Heart right ventricle (tissue), 16 donors: ENCODE results near the gene C5orf15. TPM values are rescaled to one million over a fixed set of nuclear protein-coding genes. Genes with fewer than 3 reads are reported as not detected.

Source experiments
- ATAC-seq, 8 donors: fragments of 200-7000 bp; cut with Tn5 transposase; one replicate each; pipeline ENCODE4 v1.9.1; 2020; ENCODE audit warnings: mild to moderate bottlenecking in 8 of 8, moderate library complexity in 8 of 8, moderate number of reproducible peaks in 1 of 8
- DNase-seq, 2 donors: peaks; one replicate each; pipeline ENCODE4 v3.0.0-alpha.2; 2020
- H3K27ac ChIP-seq, 10 donors: fragments of 200-600 bp; sonication (generic) in 2 of 10; one replicate each; pipeline versions ENCODE4 v1.5.0 to v1.8.0; 2020 to 2022; ENCODE audit warnings: mild to moderate bottlenecking in 3 of 10
- H3K27me3 ChIP-seq, 7 donors: fragments of 200-600 bp; one replicate each; pipeline ENCODE4 v1.8.0; 2021 to 2022; ENCODE audit warnings: mild to moderate bottlenecking in 2 of 7
- H3K36me3 ChIP-seq, 9 donors: fragments of 200-600 bp; sonication (generic) in 1 of 9; one replicate each; pipeline versions ENCODE4 v1.5.0 to v1.8.0; 2020 to 2022; ENCODE audit warnings: mild to moderate bottlenecking in 2 of 9
- H3K4me1 ChIP-seq, 9 donors: fragments of 200-600 bp; sonication (generic) in 1 of 9; one replicate each; pipeline versions ENCODE4 v1.5.0 to v1.8.0; 2020 to 2022; ENCODE audit warnings: mild to moderate bottlenecking in 4 of 9
- H3K4me3 ChIP-seq, 10 donors: fragments of 200-600 bp; sonication (generic) in 2 of 10; one replicate each; pipeline versions ENCODE4 v1.5.0 to v1.8.0; 2020 to 2022; ENCODE audit warnings: mild to moderate bottlenecking in 7 of 10, moderate library complexity in 2 of 10
- H3K9me3 ChIP-seq, 11 donors: fragments of 200-600 bp in 10 of 11; sonication (generic) in 2 of 11; one replicate each; pipeline versions ENCODE4 v1.5.0 to v1.8.0; 2013 to 2022; ENCODE audit warnings: mild to moderate bottlenecking in 2 of 11, control low read depth in 1 of 11, moderate library complexity in 1 of 11
- WGBS, 2 donors: extraction: QIAGEN DNeasy Blood & Tissue Kit; methylation state at CpG; one replicate each; pipeline ENCODE4 v1.1.7; 2013; ENCODE audit warnings: inconsistent platforms in 1 of 2; 5-methylcytosine and 5-hydroxymethylcytosine counted together
- intact Hi-C, 10 donors: fragments of 100-400 bp; cut with DNase I; formaldehyde crosslinking; loops; one replicate each; pipeline versions ENCODE4 v1.11.1 to v1.14.2; 2022
- polyA plus RNA-seq, 2 donors: library from polyadenylated mRNA; stranded (reverse); fragments of 200-250 nt; gene quantifications; one replicate each; pipeline ENCODE4 v1.2.3, GENCODE V29; 2013
- total RNA-seq, 10 donors: library from RNA; stranded (reverse); fragmentation: NEBNext Ultra II Directional in 3 of 10; extraction: Animal tissue kit (Norgen Biotek cat#: 25700) in 3 of 10; gene quantifications; one replicate each; pipeline versions ENCODE4 v1.2.1 to v1.2.4, GENCODE V29; 2021 to 2023
- TF ChIP-seq, protein P1 (sequence below), 9 donors: fragments of 200-600 bp; sonication (generic) in 2 of 9; IDR thresholded peaks; one replicate each; pipeline versions ENCODE4 v1.5.0 to v1.8.0; 2021 to 2022; ENCODE audit warnings: antibody characterized with exemption in 9 of 9, mild to moderate bottlenecking in 5 of 9, moderate library complexity in 1 of 9
- donor health status: Arrhythmogenic right ventricular cardiomyopathy.
- donor health status: ischemic (EF 13 %, LVEDD 7.1; RV severe dilation, severe dysfunction).
- donor health status: healthy with polysubstance abuse.
- donor health status: DM: no; HTN: yes; CAD: no.
- donor health status: DM: no; HTN: no; CAD: no.
- donor health status: ischemic (EF 25% LVEDD 6.9; RV normal size, moderate dysfunction).
- donor health status: ischemic (EF 25% LVEDD 5.7; RV mildly dilated, moderate dysfunction).
- donor health status: healthy.
- donor health status: DM: yes; HTN: yes; CAD: no.
- donor health status: Ischemic cardiomyopathy.
- donor health status: ischemic (EF 35%, LVEDD 5.7; RV mildly dilated, moderate dysfunction).
- donor health status: nonischemic (EF 11% LVEDD 7.7; RV severe dilation, severe dysfunction).
- donor health status: DM: yes; HTN: yes; CAD: no.
- donor health status: PGD.
- donor health status: ischemic (EF 29% LVEDD 5.4; RV normal size, mild dysfunction).
- donor health status: nonischemic (EF 23%, LVEDD 6.1; RV moderate dilation, normal function).

The C5orf15 gene
- total and polyA plus RNA-seq, 12 donors: 22.2 to 55.3 (median 33.9) TPM

GRCh38 chr5:133969654-133970324, 1.4 kb upstream of the C5orf15 start:
- H3K36me3 ChIP-seq: peaks cover 0 to 45% (median 24%) of the 10 kb centered on the region in 9 donors
- no peak for ATAC-seq
- H3K27ac ChIP-seq: peak overlapping the region in 4 of 10 donors; percentile 24 to 96 (median 93)
- 76 to 77% methylated on average over 7 of the region's 7 CpGs for WGBS, 2 donors
- TF ChIP-seq, protein P1, sequence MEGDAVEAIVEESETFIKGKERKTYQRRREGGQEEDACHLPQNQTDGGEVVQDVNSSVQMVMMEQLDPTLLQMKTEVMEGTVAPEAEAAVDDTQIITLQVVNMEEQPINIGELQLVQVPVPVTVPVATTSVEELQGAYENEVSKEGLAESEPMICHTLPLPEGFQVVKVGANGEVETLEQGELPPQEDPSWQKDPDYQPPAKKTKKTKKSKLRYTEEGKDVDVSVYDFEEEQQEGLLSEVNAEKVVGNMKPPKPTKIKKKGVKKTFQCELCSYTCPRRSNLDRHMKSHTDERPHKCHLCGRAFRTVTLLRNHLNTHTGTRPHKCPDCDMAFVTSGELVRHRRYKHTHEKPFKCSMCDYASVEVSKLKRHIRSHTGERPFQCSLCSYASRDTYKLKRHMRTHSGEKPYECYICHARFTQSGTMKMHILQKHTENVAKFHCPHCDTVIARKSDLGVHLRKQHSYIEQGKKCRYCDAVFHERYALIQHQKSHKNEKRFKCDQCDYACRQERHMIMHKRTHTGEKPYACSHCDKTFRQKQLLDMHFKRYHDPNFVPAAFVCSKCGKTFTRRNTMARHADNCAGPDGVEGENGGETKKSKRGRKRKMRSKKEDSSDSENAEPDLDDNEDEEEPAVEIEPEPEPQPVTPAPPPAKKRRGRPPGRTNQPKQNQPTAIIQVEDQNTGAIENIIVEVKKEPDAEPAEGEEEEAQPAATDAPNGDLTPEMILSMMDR (IDR thresholded peaks at IDR 0.05): no peak
- H3K9me3 ChIP-seq: no peaks in the 10 kb centered on the region
- H3K4me1 ChIP-seq: peaks cover 0 to 37% (median 29%) of the 10 kb centered on the region in 9 donors
- no peaks in the 10 kb centered on the region for H3K27me3 ChIP-seq
- peak overlapping the region in 4 of 10 donors; percentile 74 to 91 (median 84) for H3K4me3 ChIP-seq
- intact Hi-C loops: no loop called here
- no peak for DNase-seq

DNA sequence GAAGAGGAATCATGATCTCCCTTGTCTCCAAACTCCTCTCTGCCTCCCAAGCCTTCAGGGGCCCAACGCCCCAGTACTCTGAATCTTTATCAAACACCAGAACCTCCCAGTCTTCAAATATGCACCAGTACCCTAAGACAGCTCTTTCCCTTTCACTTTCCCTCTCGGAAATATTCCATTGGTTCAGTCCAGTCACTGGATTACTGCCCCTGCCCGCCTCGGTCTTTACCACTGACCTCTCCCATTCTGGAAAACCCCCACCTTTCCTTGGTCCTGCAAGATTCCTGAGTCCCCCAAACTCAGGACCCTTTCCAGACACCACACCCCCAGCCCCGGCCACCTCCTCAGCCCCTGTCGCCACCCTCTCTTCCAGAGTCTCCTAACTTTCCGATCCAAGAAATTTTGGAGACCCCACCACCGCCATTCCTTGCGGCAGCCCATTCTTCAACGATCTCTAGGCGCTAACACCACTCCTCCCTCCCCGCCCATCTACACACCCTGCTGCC, 674 bp downstream of the C5orf15 start:
- Histone ChIP-seq H3K4me1 (peaks cover 0 to 44% (median 33%) of the 10 kb centered on the region in 9 donors), H3K36me3 (peaks cover 0 to 26% (median 3%) of the 10 kb centered on the region in 9 donors), H3K9me3 (peaks cover 0 to 9% (median 0%) of the 10 kb centered on the region in 11 donors), H3K27me3 (no peaks in the 10 kb centered on the region), H3K27ac (peak overlapping the region; percentile 83 to 98 (median 90)), H3K4me3 (peak overlapping the region; percentile 70 to 91 (median 78))
- intact Hi-C loops: loop anchor here in 1 of 10 donors (1.0 kb wide), 1 partner anchor 37 kb away; the partner anchor contains the start of gene VDAC1
- WGBS, 2 donors: 1 to 2% methylated on average over 12 of the region's 12 CpGs
- ATAC-seq: peak; percentile 9 to 51 (median 20)
- no peak for DNase-seq
- TF ChIP-seq, protein P1 (IDR thresholded peaks at IDR 0.05): no peak

- peak in 4 of 8 donors; percentile 37 to 70 (median 42) for ATAC-seq
- intact Hi-C loops: no loop called here
- peak overlapping the region; percentile 83 to 98 (median 90) for H3K27ac ChIP-seq
- H3K27me3 ChIP-seq: no peaks in the 10 kb centered on the region
- H3K4me3 ChIP-seq: peak overlapping the region in 9 of 10 donors; percentile 70 to 91 (median 79)
- H3K36me3 ChIP-seq: peaks cover 0 to 19% (median 3%) of the 10 kb centered on the region in 9 donors
- TF ChIP-seq, protein P1 (IDR thresholded peaks at IDR 0.05): no peak
- WGBS, 2 donors: 45 to 50% methylated on average over 5 of the region's 5 CpGs
- H3K9me3 ChIP-seq: peaks cover 0 to 9% (median 0%) of the 10 kb centered on the region in 11 donors
- DNase-seq: peak in 1 of 2 donors; percentile 17
- peaks cover 0 to 51% (median 39%) of the 10 kb centered on the region in 9 donors for H3K4me1 ChIP-seq
These were observed 1.3 kb downstream of the C5orf15 start for GRCh38 chr5:133967124-133967523.

DNA sequence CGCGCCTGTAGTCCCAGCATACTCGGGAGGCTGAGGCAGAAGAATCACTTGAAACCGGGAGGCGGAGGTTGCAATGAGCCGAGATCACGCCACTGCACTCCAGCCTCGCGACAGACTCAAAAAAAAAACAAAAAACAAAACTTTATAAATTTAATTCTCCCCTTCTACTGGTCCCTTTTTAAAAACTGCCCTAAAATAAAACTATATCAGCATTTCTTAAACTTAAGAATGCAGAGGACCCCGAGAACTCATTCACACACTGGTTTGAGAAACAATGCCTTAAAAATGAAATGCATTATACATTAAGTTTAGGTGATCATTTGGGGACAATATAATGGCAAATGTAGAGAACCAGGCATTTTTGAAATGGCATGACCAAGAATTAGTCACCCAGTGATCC, 2.3 kb downstream of the C5orf15 start:
- no peak overlapping the region for H3K4me3 ChIP-seq
- DNase-seq (no peak), ATAC-seq (no peak)
- peaks cover 0 to 9% (median 0%) of the 10 kb centered on the region in 9 donors for H3K36me3 ChIP-seq
- TF ChIP-seq, protein P1 (IDR thresholded peaks at IDR 0.05): no peak
- 95 to 97% methylated on average over 10 of the region's 10 CpGs for WGBS, 2 donors
- no peaks in the 10 kb centered on the region for H3K27me3 ChIP-seq
- peak overlapping the region in 2 of 10 donors; percentile 18 to 93 for H3K27ac ChIP-seq
- H3K4me1 ChIP-seq: peaks cover 0 to 53% (median 40%) of the 10 kb centered on the region in 9 donors
- intact Hi-C loops: no loop called here
- H3K9me3 ChIP-seq: peaks cover 0 to 9% (median 0%) of the 10 kb centered on the region in 11 donors
